T-helper 17 cell (primary cell): ENCODE results near the gene CALHM6. TPM values are rescaled to one million over a fixed set of nuclear protein-coding genes. Genes with fewer than 3 reads are reported as not detected.

Source experiments
- ATAC-seq: fragments of 150-1000 bp; cut with Tn5 transposase; 2 replicates; pipeline ENCODE4 v1.10.0; 2021; ENCODE audit warnings: mild to moderate bottlenecking, moderate library complexity
- DNase-seq, 3 donors: peaks; one replicate each; pipeline versions ENCODE4 v3.0.0 to v3.0.0-alpha.2; 2020 to 2021
- H3K9me3 ChIP-seq: one replicate; pipeline ENCODE4 v1.7.0; 2013; ENCODE audit warnings: low read length, mild to moderate bottlenecking; ENCODE audit not compliant: control insufficient read depth, poor library complexity, severe bottlenecking
- H3K27ac Mint-ChIP-seq: one replicate; pipeline ENCODE4 v1.8.0; 2022; ENCODE audit warnings: mild to moderate bottlenecking, moderate library complexity, mixed read lengths
- H3K27me3 Mint-ChIP-seq: one replicate; pipeline ENCODE4 v1.8.0; 2022; ENCODE audit warnings: mixed read lengths
- H3K36me3 Mint-ChIP-seq: one replicate; pipeline ENCODE4 v1.8.0; 2022; ENCODE audit warnings: low read depth, mixed read lengths
- H3K4me1 Mint-ChIP-seq: one replicate; pipeline ENCODE4 v1.8.0; 2022; ENCODE audit warnings: mild to moderate bottlenecking, mixed read lengths
- H3K4me3 Mint-ChIP-seq: one replicate; pipeline ENCODE4 v1.8.0; 2022; ENCODE audit warnings: mild to moderate bottlenecking, moderate library complexity, mixed read lengths
- total RNA-seq, 4 donors: library from RNA in 2 of 4; stranded (reverse) in 2 of 4; gene quantifications; one replicate each; pipeline ENCODE4 v1.2.3 and lab custom pipeline; 2022 to 2026

The CALHM6 gene
- total RNA-seq: 1 to 10 TPM; 3.2 to 6.5 TPM
- 0.08 to 0.23 reads per million in 2 donors for total RNA-seq (lab: John Stamatoyannopoulos, UW)

GRCh38 chr6:116461331-116461931 is at the start of gene CALHM6:
Gene CALHM6, plus strand, starts transcription at chr6:116461375. Its CDS starts 555 bp downstream, at chr6:116461930.
- Mint-ChIP-seq H3K27me3 (peaks cover 21% of the 10 kb centered on the region), H3K27ac (peak within 1 kb of the TSS; percentile 93), H3K4me3 (peak within 1 kb of the TSS; percentile 88), H3K4me1 (peaks cover 24% of the 10 kb centered on the region), H3K36me3 (peaks cover 4% of the 10 kb centered on the region)
- no peak for DNase-seq
- H3K9me3 ChIP-seq: no peaks in the 10 kb centered on the region
- no peak for ATAC-seq

GRCh38 chr6:116412270-116412669 is 48.9 kb upstream of the CALHM6 start:
- H3K4me3 Mint-ChIP-seq: no peak overlapping the region
- H3K27me3 Mint-ChIP-seq: no peaks in the 10 kb centered on the region
- no peaks in the 10 kb centered on the region for H3K9me3 ChIP-seq
- peak overlapping the region; percentile 11 for H3K27ac Mint-ChIP-seq
- DNase-seq: no peak
- H3K36me3 Mint-ChIP-seq: peaks cover 2% of the 10 kb centered on the region
- no peak for ATAC-seq
- H3K4me1 Mint-ChIP-seq: peaks cover 7% of the 10 kb centered on the region

- H3K27ac Mint-ChIP-seq: no peak overlapping the region
- H3K36me3 Mint-ChIP-seq: peaks cover 2% of the 10 kb centered on the region
- no peaks in the 10 kb centered on the region for H3K27me3 Mint-ChIP-seq
- ATAC-seq (no peak), DNase-seq (no peak)
- H3K4me1 Mint-ChIP-seq: peaks cover 7% of the 10 kb centered on the region
- no peaks in the 10 kb centered on the region for H3K9me3 ChIP-seq
- no peak overlapping the region for H3K4me3 Mint-ChIP-seq
Measured at GRCh38 chr6:116413357-116413756, 47.8 kb upstream of the CALHM6 start.

- H3K27ac Mint-ChIP-seq: peak overlapping the region; percentile 61
Measured at GRCh38 chr6:116417661-116418060, 43.5 kb upstream of the CALHM6 start.

GRCh38 chr6:116419069-116419786 is 41.9 kb upstream of the CALHM6 start:
- no peaks in the 10 kb centered on the region for H3K4me1 Mint-ChIP-seq

More at GRCh38 chr6:116417661-116418060, 43.5 kb upstream of the CALHM6 start:
- ATAC-seq (no peak), DNase-seq (no peak)
- H3K36me3 Mint-ChIP-seq: peaks cover 2% of the 10 kb centered on the region
- no peaks in the 10 kb centered on the region for H3K27me3 Mint-ChIP-seq
- H3K9me3 ChIP-seq: no peaks in the 10 kb centered on the region
- H3K4me3 Mint-ChIP-seq: no peak overlapping the region
- no peaks in the 10 kb centered on the region for H3K4me1 Mint-ChIP-seq

GRCh38 chr6:116420341-116420740 is 40.8 kb upstream of the CALHM6 start:
- no peak for ATAC-seq
- H3K9me3 ChIP-seq: no peaks in the 10 kb centered on the region
- Mint-ChIP-seq H3K27me3 (no peaks in the 10 kb centered on the region), H3K4me3 (no peak overlapping the region), H3K27ac (no peak overlapping the region), H3K36me3 (peaks cover 2% of the 10 kb centered on the region), H3K4me1 (peaks cover 2% of the 10 kb centered on the region)
- no peak for DNase-seq

More at GRCh38 chr6:116419069-116419786, 41.9 kb upstream of the CALHM6 start:
- DNase-seq (no peak), ATAC-seq (no peak)
- H3K9me3 ChIP-seq: no peaks in the 10 kb centered on the region
- Mint-ChIP-seq H3K4me3 (no peak overlapping the region), H3K27me3 (no peaks in the 10 kb centered on the region), H3K27ac (no peak overlapping the region), H3K36me3 (peaks cover 2% of the 10 kb centered on the region)

GRCh38 chr6:116422238-116422637 is 38.9 kb upstream of the CALHM6 start:
- H3K4me1 Mint-ChIP-seq: peaks cover 2% of the 10 kb centered on the region
- H3K27me3 Mint-ChIP-seq: no peaks in the 10 kb centered on the region
- H3K9me3 ChIP-seq: no peaks in the 10 kb centered on the region
- no peak overlapping the region for H3K27ac Mint-ChIP-seq
- ATAC-seq (no peak), DNase-seq (no peak)
- no peak overlapping the region for H3K4me3 Mint-ChIP-seq
- H3K36me3 Mint-ChIP-seq: no peaks in the 10 kb centered on the region

- Mint-ChIP-seq H3K36me3 (peaks cover 2% of the 10 kb centered on the region), H3K27me3 (no peaks in the 10 kb centered on the region), H3K4me1 (peaks cover 2% of the 10 kb centered on the region), H3K27ac (no peak overlapping the region), H3K4me3 (no peak overlapping the region)
- no peaks in the 10 kb centered on the region for H3K9me3 ChIP-seq
- no peak for ATAC-seq
- DNase-seq: no peak
Measured at GRCh38 chr6:116424001-116424400, 37.2 kb upstream of the CALHM6 start.

- peaks cover 2% of the 10 kb centered on the region for H3K36me3 Mint-ChIP-seq
- H3K4me3 Mint-ChIP-seq: no peak overlapping the region
- no peak for ATAC-seq
Measured at GRCh38 chr6:116426551-116426950, 34.6 kb upstream of the CALHM6 start.

GRCh38 chr6:116429111-116429510 is 32.1 kb upstream of the CALHM6 start:
- no peaks in the 10 kb centered on the region for H3K27me3 Mint-ChIP-seq
- no peaks in the 10 kb centered on the region for H3K9me3 ChIP-seq
- H3K27ac Mint-ChIP-seq: no peak overlapping the region
- peaks cover 2% of the 10 kb centered on the region for H3K4me1 Mint-ChIP-seq
- H3K36me3 Mint-ChIP-seq: peaks cover 6% of the 10 kb centered on the region
- H3K4me3 Mint-ChIP-seq: no peak overlapping the region
- no peak for DNase-seq
- ATAC-seq: no peak

More at GRCh38 chr6:116426551-116426950, 34.6 kb upstream of the CALHM6 start:
- H3K27me3 Mint-ChIP-seq: no peaks in the 10 kb centered on the region
- no peak for DNase-seq
- no peak overlapping the region for H3K27ac Mint-ChIP-seq
- H3K9me3 ChIP-seq: no peaks in the 10 kb centered on the region
- peaks cover 2% of the 10 kb centered on the region for H3K4me1 Mint-ChIP-seq

GRCh38 chr6:116430860-116431259 is 30.3 kb upstream of the CALHM6 start:
- no peak overlapping the region for H3K4me3 Mint-ChIP-seq
- H3K36me3 Mint-ChIP-seq: peaks cover 6% of the 10 kb centered on the region
- no peak overlapping the region for H3K27ac Mint-ChIP-seq
- H3K9me3 ChIP-seq: no peaks in the 10 kb centered on the region
- ATAC-seq (no peak), DNase-seq (no peak)
- H3K4me1 Mint-ChIP-seq: no peaks in the 10 kb centered on the region
- no peaks in the 10 kb centered on the region for H3K27me3 Mint-ChIP-seq

GRCh38 chr6:116431964-116432595 is 29.1 kb upstream of the CALHM6 start:
- Mint-ChIP-seq H3K36me3 (peaks cover 6% of the 10 kb centered on the region), H3K4me1 (no peaks in the 10 kb centered on the region), H3K27me3 (no peaks in the 10 kb centered on the region), H3K27ac (no peak overlapping the region), H3K4me3 (no peak overlapping the region)
- no peak for DNase-seq
- no peaks in the 10 kb centered on the region for H3K9me3 ChIP-seq
- no peak for ATAC-seq

- H3K9me3 ChIP-seq: no peaks in the 10 kb centered on the region
- Mint-ChIP-seq H3K4me3 (no peak overlapping the region), H3K36me3 (peaks cover 6% of the 10 kb centered on the region), H3K4me1 (no peaks in the 10 kb centered on the region), H3K27ac (no peak overlapping the region), H3K27me3 (no peaks in the 10 kb centered on the region)
- ATAC-seq: no peak
- DNase-seq: no peak
Measured at GRCh38 chr6:116433206-116433712, 27.9 kb upstream of the CALHM6 start.
